ENCODE results near the gene RABGAP1. TPM values are rescaled to one million over a fixed set of nuclear protein-coding genes. Genes with fewer than 3 reads are reported as not detected.

The RABGAP1 gene
- total RNA-seq, 2 donors from 2014 or later, result 38.0 to 40.8 TPM

GRCh38 chr9:123039617-123040219 is 98.9 kb downstream of the RABGAP1 start:
- ATAC-seq, result peak in 1 of 2 donors; percentile 48
- intact Hi-C loops (cut with DNase I), result no loop called here

GRCh38 chr9:123040801-123041200 is 100.0 kb downstream of the RABGAP1 start:
- intact Hi-C loops (cut with DNase I), result no loop called here
- no peak for ATAC-seq
- DNase-seq, result no peak

More at GRCh38 chr9:123039617-123040219, 98.9 kb downstream of the RABGAP1 start:
- DNase-seq, result no peak

- intact Hi-C loops (cut with DNase I), result no loop called here
- no peak for DNase-seq
Measured at GRCh38 chr9:123041489-123041888, 100.7 kb downstream of the RABGAP1 start.

GRCh38 chr9:123043081-123043939 is 102.5 kb downstream of the RABGAP1 start:
- no peak for ATAC-seq
- no peak for DNase-seq
- intact Hi-C loops (cut with DNase I), result no loop called here

More at GRCh38 chr9:123041489-123041888, 100.7 kb downstream of the RABGAP1 start:
- ATAC-seq, result no peak

- ATAC-seq, result peak in 1 of 2 donors; percentile 26
- DNase-seq, result no peak
- intact Hi-C loops (cut with DNase I), result no loop called here
Measured at GRCh38 chr9:123044586-123044985, 103.8 kb downstream of the RABGAP1 start.

GRCh38 chr9:123046406-123047195 is 105.8 kb downstream of the RABGAP1 start:
- no peak for DNase-seq
- intact Hi-C loops (cut with DNase I), result no loop called here
- ATAC-seq, result no peak

GRCh38 chr9:123048748-123049147 is 107.9 kb downstream of the RABGAP1 start:
- intact Hi-C loops (cut with DNase I), result no loop called here
- no peak for DNase-seq
- ATAC-seq, result no peak

- DNase-seq (no peak), ATAC-seq (peak; percentile 45 to 68)
- intact Hi-C loops (cut with DNase I), result no loop called here
Measured at GRCh38 chr9:123049589-123050222, 108.9 kb downstream of the RABGAP1 start.

GRCh38 chr9:123053046-123053445 is 112.2 kb downstream of the RABGAP1 start:
- intact Hi-C loops (cut with DNase I), result no loop called here
- DNase-seq (no peak), ATAC-seq (no peak)

GRCh38 chr9:123053711-123054110 is 112.9 kb downstream of the RABGAP1 start:
- intact Hi-C loops (cut with DNase I), result no loop called here
- DNase-seq, result no peak
- no peak for ATAC-seq

- DNase-seq, result no peak
- intact Hi-C loops (cut with DNase I), result no loop called here
- no peak for ATAC-seq
Measured at GRCh38 chr9:123058834-123059233, 118.0 kb downstream of the RABGAP1 start.

GRCh38 chr9:123059472-123060220 is 118.8 kb downstream of the RABGAP1 start:
- DNase-seq (no peak), ATAC-seq (no peak)
- intact Hi-C loops (cut with DNase I), result no loop called here

GRCh38 chr9:123061216-123061615 is 120.4 kb downstream of the RABGAP1 start:
- intact Hi-C loops (cut with DNase I), result no loop called here
- DNase-seq, result no peak
- ATAC-seq, result no peak

- no peak for DNase-seq
- intact Hi-C loops (cut with DNase I), result no loop called here
- ATAC-seq, result no peak
Measured at GRCh38 chr9:123062351-123063176, 121.7 kb downstream of the RABGAP1 start.

- intact Hi-C loops (cut with DNase I), result no loop called here
- ATAC-seq, result no peak
- DNase-seq, result no peak
Measured at GRCh38 chr9:123063177-123063598, 122.4 kb downstream of the RABGAP1 start.

GRCh38 chr9:123063896-123064295 is 123.1 kb downstream of the RABGAP1 start:
- ATAC-seq (no peak), DNase-seq (no peak)
- intact Hi-C loops (cut with DNase I), result no loop called here

GRCh38 chr9:123064716-123065115 is 123.9 kb downstream of the RABGAP1 start:
- intact Hi-C loops (cut with DNase I), result no loop called here
- ATAC-seq (no peak), DNase-seq (no peak)

- DNase-seq (no peak), ATAC-seq (no peak)
- intact Hi-C loops (cut with DNase I), result no loop called here
Measured at GRCh38 chr9:123065196-123065595, 124.4 kb downstream of the RABGAP1 start.
